GM23248 (cell line): ENCODE data around the gene RPS29. TPM values are rescaled to one million over a fixed set of nuclear protein-coding genes. Genes with fewer than 3 reads are reported as not detected.
A peak's percentile ranks its signal among the peaks of the same experiment; 100 is the strongest.
"Not testable (repeated sequence)": the region's sequence is repeated elsewhere in the genome, so short reads cannot be mapped to it uniquely, and the experiment has no call there.

Source experiments
- DNase-seq: peaks from one replicate; pipeline ENCODE4 v3.0.0-alpha.2; 2015
- H2AFZ ChIP-seq: fragments of 200-600 bp; sonication (generic); 2 replicates; pipeline ENCODE4 v1.6.1; 2016; ENCODE audit warnings: antibody characterized with exemption
- H3F3A ChIP-seq: fragments of 200-600 bp; sonication (generic); 2 replicates; pipeline ENCODE4 v1.6.1; 2016; ENCODE audit warnings: mild to moderate bottlenecking, antibody characterized with exemption, mixed run types; ENCODE audit not compliant: insufficient read depth
- H3K27ac ChIP-seq: fragments of 200-600 bp; sonication (generic); 2 replicates; pipeline ENCODE4 v1.5.1; 2016; ENCODE audit warnings: mild to moderate bottlenecking
- H3K27me3 ChIP-seq: fragments of 200-600 bp; sonication (generic); replicated peaks from 2 replicates; pipeline ENCODE4 v1.6.1; 2016; ENCODE audit warnings: mild to moderate bottlenecking; ENCODE audit not compliant: insufficient read depth
- H3K36me3 ChIP-seq: fragments of 200-600 bp; sonication (generic); 2 replicates; pipeline ENCODE4 v1.6.1; 2016; ENCODE audit warnings: low read depth, mild to moderate bottlenecking
- H3K4me1 ChIP-seq: fragments of 200-600 bp; sonication (generic); 2 replicates; pipeline ENCODE4 v1.6.1; 2016; ENCODE audit warnings: mild to moderate bottlenecking; ENCODE audit not compliant: insufficient read depth
- H3K4me2 ChIP-seq: fragments of 200-600 bp; sonication (generic); one replicate; pipeline ENCODE4 v1.6.1; 2016; ENCODE audit warnings: mild to moderate bottlenecking; ENCODE audit not compliant: unreplicated experiment
- H3K4me3 ChIP-seq: fragments of 200-600 bp; sonication (generic); 2 replicates; pipeline ENCODE4 v1.5.1; 2016; ENCODE audit warnings: mild to moderate bottlenecking
- H3K79me2 ChIP-seq: fragments of 200-600 bp; sonication (generic); 2 replicates; pipeline ENCODE4 v1.6.1; 2016; ENCODE audit warnings: mild to moderate bottlenecking; ENCODE audit not compliant: insufficient read depth
- H3K9ac ChIP-seq: fragments of 200-600 bp; sonication (generic); 2 replicates; pipeline ENCODE4 v1.6.1; 2016; ENCODE audit warnings: mild to moderate bottlenecking
- H3K9me2 ChIP-seq: fragments of 200-600 bp; sonication (generic); 2 replicates; pipeline ENCODE4 v1.6.1; 2016; ENCODE audit warnings: mixed run types, mild to moderate bottlenecking, moderate library complexity; ENCODE audit not compliant: insufficient read depth
- H3K9me3 ChIP-seq: fragments of 200-600 bp; sonication (generic); one replicate; pipeline ENCODE4 v1.6.1; 2017; ENCODE audit warnings: low read depth
- H4K20me1 ChIP-seq: fragments of 200-600 bp; sonication (generic); 2 replicates; pipeline ENCODE4 v1.6.0; 2016; ENCODE audit not compliant: insufficient read depth
- EZH2 ChIP-seq: fragments of 200-600 bp; sonication (generic); IDR thresholded peaks from 2 replicates; pipeline ENCODE4 v1.6.1; 2018; ENCODE audit warnings: antibody characterized with exemption, mild to moderate bottlenecking; ENCODE audit not compliant: insufficient read depth, poor library complexity, severe bottlenecking
- EZH2phosphoT487 ChIP-seq: fragments of 200-600 bp; sonication (generic); IDR thresholded peaks from 2 replicates; pipeline ENCODE4 v1.6.1; 2018; ENCODE audit warnings: antibody characterized with exemption, moderate library complexity, mild to moderate bottlenecking, low read depth; ENCODE audit not compliant: insufficient read depth
- WGBS, 2 experiments: methylation state at CpG; one replicate each; pipeline ENCODE4 v1.1.6; 2015 to 2017; ENCODE audit warnings: low lambda C conversion rate in 2 of 2, low coverage in 1 of 2; ENCODE audit errors: missing lambda C conversion rate in 2 of 2; 5-methylcytosine and 5-hydroxymethylcytosine counted together
- in situ Hi-C: fragments of 300-500 bp; cut with MboI; formaldehyde crosslinking; loops from 2 replicates; pipeline ENCODE4 v1.15.0; 2020
- polyA plus RNA-seq: library from polyadenylated mRNA; unstranded; fragments of >200 nt; fragmentation: Nextera tagmentation; extraction: Ambion mirVana; gene quantifications from 2 replicates; pipeline ENCODE4 v1.2.1, GENCODE V29; 2016
- total RNA-seq: library from RNA; depleted of rRNA; stranded (reverse); fragments of >200 nt; shearing (Covaris generic); gene quantifications from 2 replicates; pipeline ENCODE4 v1.2.3, GENCODE V29; 2014

The RPS29 gene
- total and polyA plus RNA-seq, 2 experiments from 2014 or later: 980 to 5,928 TPM

GRCh38 chr14:49589387-49589786 lies 3.2 kb upstream of the RPS29 start:
- H3K9me2 ChIP-seq: no peaks in the 10 kb centered on the region
- DNase-seq: no peak
- in situ Hi-C loops: no loop called here
- TF ChIP-seq EZH2phosphoT487: no peak
- TF ChIP-seq EZH2: no peak
- H4K20me1 ChIP-seq: peaks cover 5% of the 10 kb centered on the region; the same call in 1 of the 2 replicates
- no peak overlapping the region for H2AFZ ChIP-seq
- peaks cover 22% of the 10 kb centered on the region for H3F3A ChIP-seq
- H3K9me3 ChIP-seq: no peaks in the 10 kb centered on the region
- WGBS, 2 experiments: 80 to 86% methylated on average over 3 of the region's 3 CpGs
- H3K9ac ChIP-seq: no peak overlapping the region
- H3K27me3 ChIP-seq: no peaks in the 10 kb centered on the region
- H3K79me2 ChIP-seq: peaks cover 18% of the 10 kb centered on the region
- H3K36me3 ChIP-seq: peaks cover 7% of the 10 kb centered on the region
- H3K4me3 ChIP-seq: no peak overlapping the region
- peaks cover 12% of the 10 kb centered on the region; the same call in 1 of the 2 replicates for H3K4me1 ChIP-seq
- H3K27ac ChIP-seq: no peak overlapping the region
- H3K4me2 ChIP-seq: no peak overlapping the region

- Histone ChIP-seq H3K27ac (peak overlapping the region; percentile 87), H3K9ac (peak overlapping the region; percentile 34; the same call in 1 of the 2 replicates), H3K27me3 (no peaks in the 10 kb centered on the region), H3F3A (peaks cover 45% of the 10 kb centered on the region), H3K9me2 (no peaks in the 10 kb centered on the region), H4K20me1 (peaks cover 14% of the 10 kb centered on the region; the same call in 1 of the 2 replicates), H3K4me1 (peaks cover 24% of the 10 kb centered on the region), H3K4me3 (peak overlapping the region; percentile 64), H3K9me3 (no peaks in the 10 kb centered on the region), H3K79me2 (peaks cover 43% of the 10 kb centered on the region), H2AFZ (peak overlapping the region; percentile 80), H3K36me3 (peaks cover 31% of the 10 kb centered on the region), H3K4me2 (peak overlapping the region; percentile 50)
- peak; percentile 73 for DNase-seq
- TF ChIP-seq EZH2: no peak
- in situ Hi-C loops: no loop called here
- 1 to 3% methylated on average over 10 to 12 of the region's 21 CpGs for WGBS, 2 experiments
Observed at GRCh38 chr14:49586673-49587460, 687 bp upstream of the RPS29 start.

- peak; percentile 36 for DNase-seq
- H3K36me3 ChIP-seq: peaks cover 31% of the 10 kb centered on the region
- peaks cover 14% of the 10 kb centered on the region; the same call in 1 of the 2 replicates for H4K20me1 ChIP-seq
- peak overlapping the region; percentile 96 for H3K9ac ChIP-seq
- H3K4me3 ChIP-seq: peak overlapping the region; percentile 91
- peaks cover 61% of the 10 kb centered on the region for H3K79me2 ChIP-seq
- H3K4me2 ChIP-seq: peak overlapping the region; percentile 87
- peaks cover 58% of the 10 kb centered on the region for H3F3A ChIP-seq
- H2AFZ ChIP-seq, H3K27me3 ChIP-seq, H3K9me2 ChIP-seq, in situ Hi-C loops, H3K9me3 ChIP-seq: not testable (repeated sequence)
- peak overlapping the region; percentile 87 for H3K27ac ChIP-seq
- WGBS, 2 experiments: 8% methylated on average over 32 of the region's 32 CpGs
- H3K4me1 ChIP-seq: peaks cover 24% of the 10 kb centered on the region
Observed at GRCh38 chr14:49584981-49585640, 1.1 kb downstream of the RPS29 start.

GRCh38 chr14:49584058-49584457 lies 2.1 kb downstream of the RPS29 start:
- peaks cover 71% of the 10 kb centered on the region for H3K79me2 ChIP-seq
- peak overlapping the region; percentile 96 for H3K9ac ChIP-seq
- no peak overlapping the region for H2AFZ ChIP-seq
- no peak for TF ChIP-seq EZH2phosphoT487
- no peak for TF ChIP-seq EZH2
- H3K9me2 ChIP-seq: no peaks in the 10 kb centered on the region
- no peak for DNase-seq
- H3K4me3 ChIP-seq: peak overlapping the region; percentile 91
- no peaks in the 10 kb centered on the region for H3K9me3 ChIP-seq
- H4K20me1 ChIP-seq: peaks cover 14% of the 10 kb centered on the region; the same call in 1 of the 2 replicates
- H3K36me3 ChIP-seq: peaks cover 31% of the 10 kb centered on the region
- H3K4me1 ChIP-seq: peaks cover 24% of the 10 kb centered on the region
- H3F3A ChIP-seq: peaks cover 69% of the 10 kb centered on the region
- no peaks in the 10 kb centered on the region for H3K27me3 ChIP-seq
- WGBS, 2 experiments: 87% methylated on average over 11 of the region's 11 CpGs
- H3K27ac ChIP-seq: peak overlapping the region; percentile 1; the same call in 1 of the 2 replicates
- in situ Hi-C loops: no loop called here
- H3K4me2 ChIP-seq: peak overlapping the region; percentile 87
